Measurements from ENCODE around the gene PSMB10.

PSMB10 gene

DNA sequence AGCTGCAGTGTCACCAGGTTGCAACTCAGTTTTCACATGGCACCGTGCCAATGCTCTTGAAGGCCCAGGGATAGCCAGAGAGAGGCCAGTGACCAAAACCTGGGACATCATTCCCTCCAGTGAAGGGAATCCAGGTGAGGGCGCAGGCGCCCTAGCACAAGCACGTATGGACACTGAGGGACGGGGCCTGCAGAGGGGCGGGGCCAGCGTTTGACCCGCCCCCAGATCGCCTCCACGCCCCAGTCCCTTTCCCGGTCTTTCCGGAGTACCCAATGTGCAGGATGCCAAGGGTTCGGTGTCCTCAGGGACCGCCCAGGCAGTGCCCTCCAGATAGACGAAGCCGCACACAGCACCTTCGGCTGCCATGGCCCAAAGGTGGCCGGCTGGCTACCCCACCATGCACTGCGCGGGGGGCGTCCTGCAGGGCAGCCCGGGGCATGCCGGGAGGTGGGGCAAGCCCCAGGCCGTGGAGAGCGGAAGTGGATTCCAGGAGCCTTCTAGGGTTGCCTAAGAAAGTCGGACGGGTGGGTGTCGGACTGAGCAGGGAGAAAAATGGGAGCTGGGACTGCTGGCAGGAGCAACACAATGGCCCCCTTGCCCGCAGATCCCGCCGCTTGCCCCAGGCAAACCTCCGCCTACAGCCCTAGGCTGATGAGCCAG is 27.1 kb upstream of the PSMB10 start:
- no peak for DNase-seq

GRCh38 chr16:67963292-67963661 is 26.6 kb upstream of the PSMB10 start:
- no peak for DNase-seq

DNA sequence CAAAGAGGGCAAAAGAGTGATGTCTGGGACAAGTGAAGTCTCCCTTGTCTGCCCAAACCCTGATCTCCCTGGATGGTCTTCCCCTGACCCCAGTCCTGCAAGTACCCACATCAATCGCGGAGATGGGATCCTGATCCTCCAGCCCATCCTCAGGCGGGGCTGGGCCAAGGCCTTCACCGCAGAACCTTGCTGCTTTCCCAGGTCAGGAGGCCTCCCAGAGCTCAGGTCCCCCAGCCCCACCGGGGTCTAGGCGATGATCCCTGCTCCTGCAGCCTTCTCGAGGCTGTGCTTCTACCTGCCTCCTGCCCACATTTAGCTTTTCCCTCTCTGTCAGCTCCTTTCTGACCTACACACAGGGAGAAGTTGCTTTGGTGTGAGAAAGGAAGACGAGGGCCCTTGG is 25.5 kb upstream of the PSMB10 start:
- no peak for DNase-seq

DNA sequence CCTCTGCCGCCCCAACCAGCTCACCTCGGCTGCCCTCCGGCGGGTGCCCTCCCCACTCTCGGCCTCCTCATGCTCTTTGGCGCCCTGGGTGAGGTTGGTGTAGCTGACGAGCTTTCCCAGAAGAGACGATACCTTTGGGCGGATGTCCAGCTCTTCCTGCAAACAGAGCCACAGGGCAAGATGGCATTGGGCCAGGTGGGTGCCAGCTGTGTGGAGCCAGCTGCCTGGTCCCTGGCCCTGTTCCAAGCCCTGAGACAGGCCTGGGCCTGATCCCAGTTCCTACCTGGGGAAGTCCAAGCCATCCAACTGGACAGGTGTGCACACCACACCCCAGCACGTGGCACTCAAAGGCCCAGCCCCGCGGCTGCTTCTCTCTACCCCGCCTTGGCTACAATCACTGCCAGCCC is 24.9 kb upstream of the PSMB10 start:
- DNase-seq, result no peak

DNA sequence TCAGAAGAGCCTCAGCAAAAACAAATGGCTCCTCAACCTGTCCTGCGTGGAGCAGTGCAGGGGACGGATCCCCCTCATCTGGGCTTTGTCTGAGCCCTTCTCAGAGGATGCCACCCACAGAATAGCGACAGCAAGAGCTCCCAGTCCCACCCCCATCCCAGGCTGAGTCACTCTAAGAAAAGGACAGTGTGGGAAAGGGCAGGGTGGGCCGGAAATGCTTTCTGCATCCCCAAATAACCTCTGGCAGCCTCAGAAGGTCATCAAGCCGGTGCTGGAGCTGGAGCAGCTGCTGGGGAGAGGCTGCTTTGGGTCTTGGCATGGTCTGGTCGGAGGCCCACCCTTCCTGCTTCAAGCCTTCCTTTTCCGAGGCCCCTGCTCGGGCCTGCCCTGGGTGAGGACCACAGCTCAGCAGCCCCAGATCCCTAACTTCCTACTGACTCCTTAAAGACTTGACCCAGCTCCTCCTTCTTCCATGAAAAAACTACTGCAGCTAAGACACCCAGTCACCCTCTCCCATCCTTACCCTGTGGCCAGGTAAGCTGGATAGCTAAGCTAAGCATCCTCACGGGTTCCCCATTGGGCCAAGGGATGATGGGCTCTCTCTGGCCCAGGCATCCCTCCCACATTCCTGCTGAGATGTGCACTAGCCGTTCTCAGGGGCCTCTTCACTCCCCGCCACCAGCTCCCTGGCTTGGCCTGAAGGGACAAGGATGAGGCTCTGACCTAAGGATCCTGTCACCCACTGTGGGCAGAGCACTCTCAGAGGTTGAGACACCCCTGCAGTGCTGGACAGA is 23.1 kb upstream of the PSMB10 start:
- DNase-seq, result no peak

- no peak for DNase-seq
These were observed 21.0 kb upstream of the PSMB10 start for GRCh38 chr16:67957622-67958021.

DNA sequence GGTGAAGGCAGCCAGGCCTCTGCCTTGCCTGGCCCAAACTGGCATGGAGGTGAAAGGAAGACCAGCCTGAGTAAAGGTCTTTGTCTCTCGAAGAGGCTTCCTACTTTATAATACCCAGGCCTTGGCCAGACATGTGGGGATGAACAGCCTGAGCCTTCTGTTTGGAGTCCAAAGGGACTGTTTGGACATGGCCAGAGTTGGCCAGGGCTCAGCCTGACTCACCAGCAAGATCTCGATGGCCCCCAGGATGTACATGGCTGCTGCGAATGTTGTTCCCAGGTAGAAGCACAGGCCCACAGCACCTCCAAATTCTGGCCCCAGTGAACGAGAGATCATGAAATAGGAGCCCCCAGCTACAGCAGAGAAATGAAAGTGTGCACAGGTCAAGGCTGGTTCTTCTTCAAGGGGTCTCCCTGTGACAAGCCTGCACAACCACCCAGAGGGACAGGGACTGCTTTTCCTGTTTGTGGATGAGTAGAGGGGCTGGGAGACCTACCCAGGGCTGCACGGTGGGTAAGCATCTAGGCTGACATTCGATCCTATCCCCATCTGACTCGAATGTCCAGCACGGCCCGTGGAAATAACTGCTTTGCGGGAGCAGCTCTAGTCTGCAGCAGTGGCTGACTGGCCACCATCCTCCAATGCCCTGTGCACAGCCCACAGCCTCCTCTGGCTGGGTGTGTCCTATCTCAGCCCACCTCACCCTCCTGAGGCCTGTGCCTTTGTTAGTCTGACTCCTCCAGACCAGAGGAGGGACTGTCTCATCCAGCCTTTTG is 18.0 kb upstream of the PSMB10 start:
- no peak for DNase-seq

GRCh38 chr16:67953641-67954375 is 17.2 kb upstream of the PSMB10 start:
- DNase-seq, result no peak

DNA sequence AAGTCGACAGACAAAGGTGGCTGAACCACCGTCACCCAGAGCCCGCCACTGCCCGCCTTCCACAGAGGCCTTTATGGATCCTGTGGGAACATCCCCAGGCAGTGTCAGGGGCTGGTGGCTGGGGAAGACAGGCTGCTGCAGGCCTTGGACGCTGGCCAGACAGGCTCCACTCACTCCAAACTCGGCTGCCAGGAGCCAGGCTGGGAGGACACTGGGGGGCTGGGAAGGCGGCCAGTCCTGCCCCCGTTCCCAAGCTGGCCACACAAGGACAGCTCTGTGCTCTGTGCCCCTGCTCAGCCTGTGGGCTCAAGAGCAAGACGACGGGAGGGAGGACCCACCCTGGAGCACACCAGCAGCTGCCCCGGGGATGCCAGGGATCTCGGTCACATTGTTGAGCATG is 14.8 kb upstream of the PSMB10 start:
- DNase-seq, result no peak

GRCh38 chr16:67950335-67950843 is 13.7 kb upstream of the PSMB10 start:
- no peak for DNase-seq

GRCh38 chr16:67949645-67950044 is 13.0 kb upstream of the PSMB10 start:
- DNase-seq, result no peak

DNA sequence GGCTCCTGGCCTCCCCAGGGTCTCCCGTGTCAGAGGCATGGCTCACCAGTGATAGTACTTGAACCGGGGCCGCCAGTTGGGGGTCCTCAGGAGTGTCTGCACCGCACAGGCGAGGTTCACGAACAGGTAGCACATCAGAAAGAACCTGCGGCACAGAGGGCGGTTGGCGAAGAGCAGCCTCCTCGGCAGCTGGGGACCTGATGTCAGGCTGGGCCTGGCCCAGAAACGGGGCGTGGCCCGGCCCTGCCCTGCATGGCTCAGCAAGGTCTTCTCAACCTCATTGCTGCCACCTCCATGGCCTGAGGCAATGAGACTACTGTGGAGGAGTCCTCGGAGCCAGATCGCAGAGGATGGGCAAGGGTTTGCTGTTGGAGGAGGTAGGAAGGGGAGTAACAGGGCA is 11.4 kb upstream of the PSMB10 start:
- DNase-seq, result no peak

DNA sequence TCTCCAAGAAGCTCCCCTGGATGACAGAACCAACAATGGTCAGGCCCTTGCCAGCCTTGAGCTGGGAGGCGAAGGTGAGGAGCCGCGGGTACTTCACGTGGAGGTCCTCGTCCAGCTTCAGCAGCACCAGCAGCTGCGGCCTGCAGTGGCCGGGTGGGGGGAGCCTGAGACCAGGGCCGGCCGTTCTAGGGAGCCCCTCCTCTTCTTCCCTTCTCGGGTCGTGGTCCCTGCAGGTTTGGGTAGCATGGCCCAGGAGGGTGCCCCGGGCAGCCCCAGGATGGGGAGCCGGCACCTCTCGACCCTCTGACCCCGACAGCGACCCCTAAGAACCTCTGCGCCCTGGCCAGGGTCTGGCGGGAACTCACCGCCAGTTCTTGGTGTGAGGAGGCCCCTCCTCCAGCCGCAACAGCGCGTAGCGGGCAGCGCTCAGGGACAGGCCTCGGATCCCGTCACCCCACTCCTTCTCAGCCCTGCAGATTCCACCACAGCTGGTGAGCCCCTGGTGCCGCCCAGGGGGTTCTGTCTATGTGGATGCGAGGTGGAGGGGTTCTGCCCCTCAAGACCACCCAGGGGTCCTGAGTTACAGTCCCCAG is 10.4 kb upstream of the PSMB10 start:
- DNase-seq, result no peak

- no peak for DNase-seq
These were observed 9.5 kb upstream of the PSMB10 start for GRCh38 chr16:67946128-67946569.

DNA sequence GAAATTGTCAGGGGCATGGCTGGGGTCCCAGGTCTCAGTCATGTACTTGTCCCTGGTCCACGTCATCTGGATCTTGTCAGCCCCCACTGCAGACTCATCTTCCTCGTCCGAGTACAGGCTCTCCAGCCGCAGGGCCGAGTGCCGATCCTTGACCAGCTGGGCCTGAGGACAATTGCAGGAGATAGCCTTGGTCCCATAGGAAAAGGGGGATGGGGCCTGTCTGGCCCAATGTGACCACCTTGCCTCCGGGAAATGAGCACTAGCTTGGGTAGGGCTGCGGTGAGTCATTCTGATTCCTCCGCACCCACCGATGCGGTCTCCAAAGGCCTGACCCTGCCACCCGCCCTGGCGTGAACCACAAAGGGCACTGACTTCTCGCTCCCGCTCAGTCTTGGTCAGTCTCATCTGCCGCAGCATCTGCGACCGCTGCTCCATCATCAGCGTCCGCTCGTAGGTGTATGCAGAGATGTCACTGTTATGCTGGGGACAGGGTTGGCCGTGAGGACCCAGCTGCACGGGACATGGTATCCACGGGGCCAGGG is 8.8 kb upstream of the PSMB10 start:
- no peak for DNase-seq

- DNase-seq, result no peak
These were observed 8.2 kb upstream of the PSMB10 start for GRCh38 chr16:67944690-67945391.

GRCh38 chr16:67943619-67944504 is 7.2 kb upstream of the PSMB10 start, which contains the start of gene LCAT:
LCAT (minus strand) TSS chr16:67944120; CDS start chr16:67944101, 19 bp downstream.
- no peak for DNase-seq

GRCh38 chr16:67943256-67943618 is 6.6 kb upstream of the PSMB10 start:
- DNase-seq, result no peak

DNA sequence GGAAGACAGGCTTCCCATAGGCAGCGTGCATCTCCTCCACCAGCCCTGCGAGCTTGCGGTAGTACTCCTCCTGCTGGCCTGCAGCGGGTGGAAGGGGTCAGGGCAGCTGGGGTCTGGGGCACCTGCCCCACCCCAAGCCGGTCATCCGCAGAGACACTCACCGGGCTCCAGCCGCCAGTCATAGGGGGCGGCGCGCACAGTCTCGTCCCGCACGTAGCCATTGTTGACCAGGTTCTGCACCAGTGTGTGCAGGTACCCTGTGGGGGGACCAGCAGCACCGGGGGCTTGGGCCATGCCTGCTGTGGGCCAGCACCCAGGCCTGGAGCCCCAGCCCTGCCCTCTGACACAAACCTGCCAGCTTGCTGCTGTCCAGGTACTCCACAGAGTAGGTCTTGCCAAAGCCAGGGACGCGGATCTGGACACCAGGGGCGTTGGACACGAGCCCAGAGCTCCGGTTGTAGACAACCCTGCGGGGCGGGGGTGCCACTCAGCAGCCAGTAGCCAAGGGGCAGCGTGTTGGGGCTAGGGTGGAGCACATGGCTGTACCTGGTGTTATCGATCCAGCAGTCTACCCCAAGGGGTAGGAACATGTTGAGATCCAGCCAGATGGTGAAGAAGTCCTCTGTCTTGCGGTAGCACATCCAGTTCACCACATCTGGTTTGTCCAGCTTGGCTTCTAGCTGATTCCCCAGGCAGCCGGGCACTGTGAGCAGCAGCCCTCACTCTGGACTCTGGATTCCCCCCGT is 6.0 kb upstream of the PSMB10 start:
- DNase-seq, result no peak

GRCh38 chr16:67942200-67942509 is 5.5 kb upstream of the PSMB10 start:
- DNase-seq, result no peak

Measured in NCI-H1930 (cell line).